GM19372 (cell line): ENCODE measurements around the gene ALG11.
"Not testable (repeated sequence)": the region's sequence is repeated elsewhere in the genome, so short reads cannot be mapped to it uniquely, and the experiment has no call there.

Source experiments
- ATAC-seq: cut with Tn5 transposase; IDR thresholded peaks from one replicate; pipeline ENCODE4 v1.9.1; 2021; ENCODE audit warnings: mild to moderate bottlenecking, low read depth, moderate library complexity; ENCODE audit not compliant: unreplicated experiment

ALG11 gene

DNA sequence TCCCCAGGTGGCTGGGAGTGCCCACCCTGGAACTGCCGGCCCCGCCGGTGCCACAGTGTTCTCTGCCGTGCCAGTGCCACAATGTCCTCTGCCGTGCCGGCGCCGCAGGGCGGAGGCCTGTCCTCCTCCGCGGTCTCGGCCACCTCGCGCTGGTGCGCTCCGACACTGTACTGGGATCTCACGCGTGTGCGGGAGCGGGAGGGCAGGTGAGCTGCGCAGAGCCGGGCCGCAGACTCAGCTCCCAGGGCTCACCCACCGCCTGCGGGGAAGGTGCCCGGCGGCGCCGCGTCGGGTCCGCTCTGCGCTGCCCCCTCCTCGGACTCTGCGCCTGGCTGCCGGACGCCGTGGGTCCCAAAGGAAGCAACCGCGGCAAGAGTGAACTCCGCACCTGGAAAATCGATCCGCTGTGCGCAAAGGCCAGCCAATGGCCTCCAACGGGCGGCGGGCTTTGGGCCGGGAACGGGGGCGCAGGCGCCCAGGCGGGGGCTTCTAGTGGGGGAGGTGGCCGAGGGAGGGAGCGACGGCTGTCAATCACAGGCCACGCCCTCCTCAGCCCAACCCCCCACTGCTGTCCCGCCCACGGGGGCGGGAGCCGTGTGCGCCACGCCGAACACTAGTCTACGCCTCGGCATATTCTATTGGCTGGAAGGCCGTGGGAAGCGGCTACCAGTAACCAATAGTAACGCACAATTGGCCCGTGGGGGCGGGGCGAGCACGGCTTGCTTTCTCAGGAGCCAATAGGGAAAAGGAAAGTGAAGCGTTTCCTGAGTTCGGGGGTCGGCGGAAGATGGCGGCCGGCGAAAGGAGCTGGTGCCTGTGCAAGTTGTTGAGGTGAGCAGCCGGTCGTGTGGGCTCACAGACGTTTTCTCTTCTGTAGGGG lies at the start of gene ALG11:
TSS of gene ALG11 (plus strand) at position 767 of the 880 bp plus-strand sequence. CDS start at position 788, 21 bp downstream.
- peak; percentile 98 for ATAC-seq

DNA sequence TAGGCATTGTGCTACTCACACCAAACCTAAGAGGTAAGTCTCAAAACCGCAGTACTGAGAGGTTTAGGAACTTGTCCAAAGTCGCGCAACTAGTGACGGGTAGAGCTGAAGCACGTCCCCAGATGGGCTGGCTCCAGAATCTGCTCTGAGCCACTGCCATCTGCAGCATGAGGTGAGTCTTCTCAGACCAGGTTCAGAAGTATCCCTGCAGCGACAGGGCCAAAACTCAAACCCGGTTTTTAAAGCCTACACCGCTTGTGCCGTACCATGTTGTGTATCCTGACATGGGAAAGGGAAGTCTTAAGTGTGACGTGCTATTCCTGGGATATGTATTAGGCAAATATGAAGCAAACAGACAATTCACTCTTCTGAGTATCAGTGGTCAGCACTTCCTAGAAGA lies 46.0 kb upstream of the ALG11 start:
- no peak for ATAC-seq

GRCh38 chr13:51967482-51968446 lies 44.4 kb upstream of the ALG11 start:
- ATAC-seq = no peak

- ATAC-seq = no peak
Measured at GRCh38 chr13:51970349-51970748, 41.8 kb upstream of the ALG11 start.

DNA sequence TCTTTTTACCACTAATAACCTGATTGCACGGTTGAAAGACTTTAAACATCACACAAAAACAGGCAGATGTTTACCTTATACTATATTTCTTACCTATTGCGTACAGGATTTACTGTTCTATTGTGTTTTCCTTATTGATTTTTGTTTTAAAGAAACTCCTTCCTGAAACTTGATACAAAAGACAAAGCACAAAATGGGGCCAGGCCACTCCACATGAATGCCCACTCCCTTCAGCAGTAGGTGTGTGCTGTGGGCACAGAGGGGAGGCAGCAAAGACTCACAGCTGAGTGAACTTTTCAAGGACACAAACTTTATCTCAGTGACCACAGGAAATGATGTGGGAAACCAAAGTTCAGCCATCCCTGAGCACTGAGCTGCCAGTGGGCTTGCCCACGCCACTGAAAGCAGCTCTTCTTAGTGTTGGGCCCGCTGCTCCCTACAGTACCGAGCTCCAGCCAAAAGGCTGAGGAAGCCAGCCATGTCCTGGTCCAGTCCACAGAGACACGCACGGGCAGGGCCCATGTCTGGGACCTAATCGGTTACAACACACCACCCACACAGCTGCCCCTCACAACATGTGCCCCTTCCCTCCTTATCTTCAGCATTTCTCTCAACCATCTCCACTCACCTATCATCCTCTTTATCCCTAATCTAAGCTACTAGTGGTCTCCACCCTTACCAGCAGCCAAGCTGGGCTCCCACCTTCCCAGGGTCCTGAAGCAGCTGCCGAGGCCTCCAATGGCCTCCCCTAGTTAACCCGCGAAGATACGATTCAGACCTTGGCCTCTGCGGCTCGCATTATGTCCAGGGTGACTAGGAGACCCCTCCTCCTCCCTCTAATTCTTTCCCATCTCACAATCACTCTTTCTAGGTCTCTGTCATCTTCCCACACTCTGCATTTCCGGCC lies 40.4 kb upstream of the ALG11 start:
- ATAC-seq = no peak

- no peak for ATAC-seq
Measured at GRCh38 chr13:51974482-51974881, 37.7 kb upstream of the ALG11 start.

DNA sequence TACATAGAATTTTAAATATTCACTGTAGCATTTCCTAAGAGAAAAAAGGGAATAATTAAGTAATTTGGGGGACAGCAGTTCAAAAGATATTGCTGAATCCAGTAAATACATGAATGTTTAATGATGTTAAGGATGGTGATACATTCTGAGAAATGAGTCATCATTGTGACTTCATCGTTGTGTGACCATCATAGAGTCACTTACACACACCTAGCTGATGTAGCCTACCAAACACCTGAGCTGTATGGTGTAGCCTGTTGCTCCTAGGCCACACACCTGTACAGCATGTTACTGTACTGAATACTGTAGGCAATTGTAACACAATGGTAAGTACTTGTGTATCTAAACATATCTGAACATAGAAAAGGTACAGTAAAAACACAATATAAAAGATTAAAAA lies 35.8 kb upstream of the ALG11 start:
- ATAC-seq = no peak

DNA sequence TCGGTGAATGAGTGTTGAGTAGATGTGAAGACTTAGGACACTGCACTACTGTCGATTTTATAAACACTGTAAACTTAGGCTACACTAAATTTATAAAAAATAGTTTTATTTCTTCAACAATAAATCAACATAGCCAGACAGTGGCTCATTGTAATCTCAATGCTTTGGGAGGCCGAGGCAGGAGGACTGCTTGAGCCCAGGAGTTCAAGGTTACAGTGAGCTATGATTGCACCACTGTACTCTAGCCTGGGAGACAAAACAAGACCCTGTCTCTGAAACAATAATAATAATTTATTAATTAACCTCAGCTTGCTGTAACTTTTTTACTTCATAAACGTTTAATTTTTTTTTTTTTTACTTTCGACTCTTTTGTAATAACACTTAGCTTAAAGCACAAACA lies 35.3 kb upstream of the ALG11 start:
- ATAC-seq = no peak

GRCh38 chr13:51977625-51978024 lies 34.6 kb upstream of the ALG11 start:
- no peak for ATAC-seq

- ATAC-seq = no peak
Measured at GRCh38 chr13:51978796-51979556, 33.2 kb upstream of the ALG11 start.

- ATAC-seq = no peak
Measured at GRCh38 chr13:51980908-51981307, 31.3 kb upstream of the ALG11 start.

GRCh38 chr13:51981355-51981754 lies 30.8 kb upstream of the ALG11 start:
- no peak for ATAC-seq

- ATAC-seq = not testable (repeated sequence)
Measured at GRCh38 chr13:51983292-51983691, 28.9 kb upstream of the ALG11 start.

- ATAC-seq = not testable (repeated sequence)
Measured at GRCh38 chr13:51984904-51985303, 27.3 kb upstream of the ALG11 start.

- ATAC-seq = no peak
Measured at GRCh38 chr13:51988988-51989618, 23.1 kb upstream of the ALG11 start.

- ATAC-seq = no peak
Measured at GRCh38 chr13:51993713-51994112, 18.5 kb upstream of the ALG11 start.

DNA sequence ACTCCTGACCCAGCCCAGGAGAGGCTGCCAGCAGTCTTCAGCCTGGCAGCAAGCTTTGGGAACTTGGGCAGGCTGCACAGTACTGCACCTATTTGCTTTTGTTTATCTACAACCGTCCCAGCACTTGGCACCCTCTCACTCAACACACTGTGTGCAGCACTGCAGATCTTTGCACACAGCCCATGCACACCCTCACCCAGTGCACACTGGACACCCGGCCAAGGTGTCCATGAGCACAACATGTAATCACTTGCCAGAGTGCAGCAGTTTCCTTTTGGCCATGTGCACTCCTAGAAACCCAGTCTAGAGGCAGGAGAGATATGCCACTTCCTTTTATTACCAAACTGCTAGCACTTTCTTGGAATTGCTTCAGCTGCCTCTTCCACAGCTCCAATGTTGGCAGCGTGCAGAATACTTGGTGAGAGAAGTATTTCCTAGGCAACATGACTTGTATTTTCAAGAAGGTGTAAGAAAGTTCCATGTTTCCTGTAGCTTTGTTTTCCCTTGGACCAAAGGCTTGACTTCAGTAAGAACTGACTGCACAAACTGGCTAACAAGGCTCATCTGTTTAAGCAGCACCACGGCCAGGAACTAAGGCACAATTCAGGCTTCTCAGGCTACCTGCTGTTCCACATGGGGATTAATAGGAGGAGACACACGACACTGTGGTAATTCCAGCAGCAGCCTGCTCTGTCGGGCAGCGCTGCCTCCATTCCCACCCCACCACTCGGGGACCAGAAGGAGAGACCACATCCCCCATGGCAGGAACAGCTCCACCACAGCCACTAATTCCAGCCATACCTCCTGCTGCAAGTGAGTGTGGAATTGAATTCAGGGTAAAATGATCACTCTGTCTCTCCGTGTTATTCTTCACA lies 16.3 kb upstream of the ALG11 start:
- no peak for ATAC-seq

DNA sequence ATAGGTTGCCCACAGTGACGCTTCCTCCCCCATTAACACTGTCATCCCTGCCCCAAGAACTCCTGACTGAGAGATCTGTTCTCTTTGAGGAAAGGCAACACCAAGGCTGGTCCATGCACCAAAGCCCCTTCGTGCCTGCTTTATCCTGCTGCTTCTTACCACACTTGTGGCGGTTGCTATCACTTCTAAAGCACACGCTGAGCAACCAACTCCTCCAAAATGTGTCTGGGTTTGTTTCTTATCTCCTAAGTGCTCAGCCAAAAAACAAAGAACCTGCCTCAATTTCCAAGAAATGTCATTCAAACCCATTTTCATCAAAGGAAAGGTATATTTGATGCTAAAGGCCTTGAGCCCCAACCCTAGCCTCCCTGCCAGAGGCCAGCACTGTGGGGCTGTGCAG lies 15.6 kb upstream of the ALG11 start:
- no peak for ATAC-seq
